Anterior cingulate cortex (tissue), 58 donors: Measurements from ENCODE around the gene SCN8A.
A peak's percentile ranks its signal among the peaks of the same experiment; 100 is the strongest.
"Not testable (repeated sequence)": the region's sequence is repeated elsewhere in the genome, so short reads cannot be mapped to it uniquely, and the experiment has no call there.

Experiments used
- DNase-seq, 58 donors: peaks; one replicate each; lab custom pipeline; 2025; lab: John Stamatoyannopoulos, UW

Gene SCN8A

DNA sequence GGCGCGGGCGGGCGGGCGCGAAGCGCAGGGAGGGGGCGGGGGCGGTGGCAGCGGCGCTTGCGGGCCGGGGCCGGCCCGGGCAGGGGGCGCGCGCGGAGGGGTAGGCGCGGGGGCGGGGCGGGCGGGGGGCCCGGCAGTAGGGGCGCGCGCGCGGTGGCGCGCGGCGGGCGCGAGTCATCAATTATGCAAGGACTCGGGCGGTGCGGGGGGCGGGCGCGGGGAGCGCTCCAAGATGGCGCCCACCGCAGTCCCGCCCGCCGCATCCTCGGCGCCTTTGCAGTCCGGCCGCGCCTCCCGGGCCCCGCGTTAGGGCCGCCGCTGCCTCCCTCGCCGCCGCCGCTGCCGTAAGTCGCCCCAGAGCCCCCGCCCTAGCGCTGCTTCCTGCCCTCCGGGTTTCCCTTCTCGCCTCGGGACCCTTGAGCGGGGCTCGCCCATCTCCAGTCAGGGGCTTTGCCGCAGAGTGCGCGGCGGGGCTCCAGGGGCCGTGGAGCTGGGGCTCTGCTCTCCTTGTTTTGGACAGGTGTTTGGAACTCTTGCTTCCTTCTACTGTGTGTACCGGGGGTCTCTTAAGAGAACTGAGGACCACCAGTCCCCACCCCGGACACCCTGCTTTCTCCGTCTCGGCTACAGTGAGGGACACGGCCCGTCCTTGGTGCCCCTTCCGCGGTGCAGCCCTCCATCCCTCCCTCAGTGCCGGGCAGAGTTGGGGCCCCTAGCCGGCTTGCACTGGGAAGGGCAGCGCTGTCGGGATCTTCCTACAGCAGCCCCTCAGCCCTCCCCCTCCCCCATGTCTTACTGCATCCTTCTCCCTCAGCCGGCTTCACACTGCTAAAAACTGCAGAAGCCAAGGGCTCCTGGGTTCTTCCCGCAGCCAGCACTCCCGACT is at the start of gene SCN8A:
TSS of gene SCN8A (plus strand) at position 218 of the 886 bp plus-strand sequence. CDS start 71,585 bp downstream, outside the sequence.
- DNase-seq: peak in 45 of 58 donors; percentile 16 to 74 (median 53)

DNA sequence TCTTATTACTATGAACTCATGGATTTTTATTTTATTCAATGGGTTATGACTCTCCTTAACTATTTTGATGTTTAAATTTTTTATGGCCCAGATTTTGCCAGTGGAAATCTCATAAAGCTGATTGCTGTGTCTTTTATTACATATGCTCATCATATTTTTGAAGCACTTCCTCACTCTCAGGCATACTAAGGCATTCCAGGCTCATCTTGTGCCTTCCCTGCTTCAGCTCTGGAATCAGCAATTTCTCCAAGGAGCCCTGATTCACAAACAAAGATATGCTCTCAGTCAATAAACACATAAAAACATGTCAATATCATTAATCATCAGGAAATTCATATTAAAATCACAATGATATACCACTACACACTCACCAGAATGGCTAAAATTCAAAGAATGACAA is 44.9 kb upstream of the SCN8A start:
- no peak for DNase-seq

DNA sequence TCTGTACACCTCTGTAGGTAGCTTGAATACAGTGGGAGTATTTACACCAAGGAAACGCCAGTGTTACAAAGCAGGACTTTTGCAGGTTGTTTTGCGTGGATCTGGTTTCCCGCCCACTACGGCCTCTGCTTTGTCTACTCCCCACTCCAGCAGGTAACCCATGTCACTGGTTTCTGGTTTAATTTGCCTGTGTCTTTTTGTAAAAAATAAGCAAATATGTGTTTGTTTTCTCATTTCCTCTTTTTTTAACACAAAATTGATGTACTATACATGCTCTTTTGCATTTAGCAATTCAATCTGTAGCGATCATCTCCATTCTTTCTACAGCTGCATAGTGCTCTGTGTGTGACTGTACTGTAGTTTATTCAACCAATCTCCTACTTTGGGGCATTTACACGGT is 43.4 kb upstream of the SCN8A start:
- DNase-seq: no peak

DNA sequence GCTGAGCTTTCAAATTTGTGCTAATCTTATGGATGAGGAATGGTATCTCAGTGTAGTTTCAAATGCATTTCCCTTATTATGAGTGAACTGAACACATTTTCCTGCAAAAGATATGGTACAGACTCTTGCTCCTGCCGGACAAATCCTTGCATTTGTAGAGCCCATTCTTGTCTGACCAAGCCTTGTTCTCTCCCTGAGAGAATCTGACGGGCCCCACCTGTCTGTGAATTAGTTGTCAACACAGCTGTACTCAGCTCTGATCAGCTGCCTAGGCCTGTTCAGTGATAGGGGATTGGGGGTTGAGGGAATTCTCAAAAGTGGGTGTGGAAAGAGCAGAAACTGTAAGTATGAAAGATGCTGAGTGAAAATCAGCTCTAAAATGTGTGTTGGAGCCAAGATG is 42.8 kb upstream of the SCN8A start:
- no peak for DNase-seq

DNA sequence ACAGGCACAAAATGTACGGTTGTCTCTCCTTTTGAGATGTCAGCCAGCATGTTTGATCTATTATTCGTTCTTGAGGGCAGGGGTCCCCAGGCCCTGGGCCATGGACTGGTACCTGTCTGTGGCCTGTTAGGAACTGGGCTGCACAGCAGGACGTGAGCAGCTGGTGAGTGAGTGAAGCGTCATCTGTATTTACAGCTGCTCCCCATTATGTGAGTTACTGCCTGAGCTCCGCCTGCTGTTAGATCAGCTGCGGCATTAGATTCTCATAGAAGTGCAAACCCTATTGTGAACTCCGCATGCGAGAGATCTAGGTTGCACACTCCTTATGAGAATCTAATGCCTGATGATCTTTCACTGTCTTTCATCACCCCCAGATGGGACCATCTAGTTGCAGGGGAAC is 41.4 kb upstream of the SCN8A start:
- DNase-seq: no peak

DNA sequence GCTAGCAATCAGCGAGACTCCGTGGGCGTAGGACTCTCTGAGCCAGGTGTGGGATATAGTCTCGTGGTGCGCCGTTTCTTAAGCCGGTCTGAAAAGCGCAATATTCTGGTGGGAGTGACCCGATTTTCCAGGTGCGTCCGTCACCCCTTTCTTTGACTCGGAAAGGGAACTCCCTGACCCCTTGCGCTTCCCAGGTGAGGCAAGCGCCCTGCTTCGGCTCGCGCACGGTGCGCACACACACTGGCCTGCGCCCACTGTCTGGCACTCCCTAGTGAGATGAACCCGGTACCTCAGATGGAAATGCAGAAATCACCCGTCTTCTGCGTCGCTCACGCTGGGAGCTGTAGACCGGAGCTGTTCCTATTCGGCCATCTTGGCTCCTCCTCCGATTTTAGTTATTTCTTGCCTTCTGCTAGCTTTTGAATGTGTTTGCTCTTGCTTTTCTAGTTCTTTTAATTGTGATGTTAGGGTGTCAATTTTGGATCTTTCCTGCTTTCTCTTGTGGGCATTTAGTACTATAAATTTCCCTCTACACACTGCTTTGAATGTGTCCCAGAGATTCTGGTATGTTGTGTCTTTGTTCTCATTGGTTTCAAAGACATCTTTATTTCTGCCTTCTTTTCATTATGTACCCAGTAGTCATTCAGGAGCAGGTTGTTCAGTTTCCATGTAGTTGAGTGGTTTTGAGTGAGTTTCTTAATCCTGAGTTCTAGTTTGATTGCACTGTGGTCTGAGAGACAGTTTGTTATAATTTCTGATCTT is 22.6 kb upstream of the SCN8A start:
- not testable (repeated sequence) for DNase-seq

DNA sequence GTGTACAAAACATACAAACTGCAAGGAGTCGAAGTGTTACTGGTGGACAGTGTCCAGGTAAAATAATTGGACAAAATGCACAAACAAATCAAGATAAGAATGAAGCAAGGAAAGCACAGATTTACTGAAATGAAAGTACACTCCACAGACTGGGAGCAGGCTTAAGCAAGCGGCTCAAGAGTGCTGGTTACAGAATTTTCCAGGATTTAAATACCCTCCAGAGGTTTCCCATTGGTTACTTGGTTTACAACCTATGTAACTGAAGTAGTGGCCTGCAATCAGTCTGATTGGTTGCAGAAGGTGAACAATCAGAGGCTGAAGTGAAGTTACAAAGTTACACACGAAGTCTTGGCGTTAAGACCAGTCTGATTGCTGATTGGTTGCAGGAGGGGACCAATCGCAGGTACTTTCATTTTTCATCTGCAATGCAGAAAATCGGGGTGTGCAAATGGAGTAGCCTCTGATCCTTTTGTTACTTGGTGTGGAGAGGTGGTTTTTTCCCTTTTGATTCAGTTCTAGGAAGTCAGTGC is 11.6 kb upstream of the SCN8A start:
- no peak for DNase-seq

DNA sequence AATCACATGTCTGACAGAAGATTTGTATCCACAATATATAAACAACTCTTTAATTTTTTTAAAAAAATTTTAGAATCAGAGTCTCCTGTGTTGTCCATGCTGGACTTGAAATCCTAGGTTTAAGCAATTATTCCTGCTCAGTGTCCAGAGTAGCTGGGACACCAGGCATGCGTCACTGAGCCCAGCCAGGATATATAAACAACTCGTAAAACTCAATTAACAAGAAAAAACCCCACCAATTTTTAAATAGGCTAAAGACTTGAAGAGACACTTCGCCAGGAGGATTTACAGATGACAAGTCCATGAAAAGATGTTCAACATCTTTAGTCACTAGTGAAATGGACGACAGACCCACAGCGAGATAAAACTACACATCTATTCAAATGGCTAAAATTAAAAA is 2.0 kb upstream of the SCN8A start:
- DNase-seq: no peak

DNA sequence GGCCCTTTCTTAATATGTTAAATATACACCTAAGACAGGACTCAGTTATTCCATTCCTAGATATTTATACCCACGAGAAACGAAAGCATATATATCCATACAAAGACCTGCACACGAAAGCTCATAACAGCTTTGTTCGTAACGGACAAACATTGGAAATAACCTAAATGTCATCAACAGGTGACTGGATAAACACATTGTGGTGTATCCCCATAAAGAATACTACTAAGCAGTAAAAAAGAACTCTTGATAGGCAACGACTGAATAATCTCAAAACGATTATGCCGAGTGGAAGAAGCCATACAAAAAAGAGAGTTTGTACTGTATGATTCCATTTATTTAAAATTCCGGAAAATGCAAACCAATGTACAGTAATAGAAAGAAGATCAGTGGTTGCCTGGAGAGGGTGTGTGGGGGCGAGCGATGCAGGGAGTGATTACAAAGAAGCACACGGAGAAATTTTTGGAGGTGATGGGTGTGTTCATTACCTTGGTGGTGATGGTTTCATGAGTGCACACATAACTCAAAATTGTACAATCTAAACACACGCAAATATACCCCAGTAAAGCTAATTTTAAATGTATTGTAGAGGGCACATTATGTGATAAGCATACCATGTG is 1.4 kb upstream of the SCN8A start:
- DNase-seq: no peak

DNA sequence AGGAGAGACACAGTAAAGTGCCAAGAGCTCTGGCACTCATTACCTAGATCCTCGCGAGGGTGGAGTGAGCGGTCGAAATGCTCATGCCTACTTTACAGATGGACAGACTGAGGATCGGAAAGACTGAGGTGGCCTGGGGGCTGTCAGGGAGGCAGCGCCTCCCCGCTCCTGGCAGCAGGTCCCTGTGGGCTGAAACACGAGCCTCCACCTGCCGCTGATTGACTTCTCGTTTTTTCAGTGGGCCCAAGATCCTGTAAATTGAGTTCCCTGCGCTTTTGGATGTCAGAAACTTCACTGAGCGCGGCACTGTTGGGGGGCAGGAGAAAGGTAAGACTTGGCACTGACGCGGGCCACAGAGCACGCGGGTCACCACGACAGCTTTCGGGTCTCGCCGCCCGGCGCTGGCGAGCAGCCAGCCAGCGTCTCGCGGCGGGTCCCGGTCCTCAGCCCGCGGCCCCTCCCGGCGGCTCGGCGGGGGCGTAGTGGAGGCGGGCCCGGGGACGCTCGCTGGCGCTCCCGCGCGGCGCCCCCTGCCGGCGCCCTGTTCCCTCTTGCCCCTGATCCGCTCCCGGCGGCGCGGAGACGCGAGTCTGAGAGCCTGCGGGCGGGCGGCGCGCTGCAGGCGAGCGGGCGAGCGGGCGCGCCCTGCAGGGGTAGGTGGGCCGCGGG is 552 bp upstream of the SCN8A start:
- DNase-seq: peak in 51 of 58 donors; percentile 16 to 78 (median 51)

DNA sequence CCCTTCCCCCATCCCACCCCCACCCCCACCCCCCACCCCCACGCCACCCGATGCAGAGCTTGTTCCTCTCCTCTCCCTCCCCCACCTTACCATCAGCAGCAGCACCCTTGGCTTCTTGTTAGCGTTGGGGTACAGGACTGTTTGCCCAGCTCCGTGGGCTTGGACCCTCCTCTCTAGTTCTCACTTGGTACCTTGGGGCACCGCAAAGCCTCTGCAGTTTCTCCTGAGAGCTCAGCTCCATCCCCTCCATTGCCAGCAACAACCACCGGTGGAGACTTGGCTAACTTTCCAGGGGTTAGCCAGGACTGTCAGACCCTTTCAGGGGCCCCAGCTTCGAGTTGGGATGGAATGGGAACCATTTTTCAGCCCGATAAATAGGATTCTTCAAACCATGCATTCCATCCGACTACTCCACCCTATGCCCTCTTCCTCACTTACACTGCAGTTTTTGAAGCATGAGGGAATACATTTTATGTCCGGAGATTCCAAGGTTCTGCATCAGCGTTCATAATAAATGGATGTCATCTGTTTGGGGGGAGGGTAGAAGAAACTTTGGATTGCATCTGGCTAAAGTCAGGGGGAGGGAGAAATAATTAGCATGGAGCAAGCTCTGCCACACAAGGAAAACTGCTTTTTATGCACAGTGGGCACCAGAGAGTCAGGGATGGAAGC is 1.1 kb downstream of the SCN8A start:
- peak in 3 of 58 donors; percentile 30 to 46 (median 32) for DNase-seq

DNA sequence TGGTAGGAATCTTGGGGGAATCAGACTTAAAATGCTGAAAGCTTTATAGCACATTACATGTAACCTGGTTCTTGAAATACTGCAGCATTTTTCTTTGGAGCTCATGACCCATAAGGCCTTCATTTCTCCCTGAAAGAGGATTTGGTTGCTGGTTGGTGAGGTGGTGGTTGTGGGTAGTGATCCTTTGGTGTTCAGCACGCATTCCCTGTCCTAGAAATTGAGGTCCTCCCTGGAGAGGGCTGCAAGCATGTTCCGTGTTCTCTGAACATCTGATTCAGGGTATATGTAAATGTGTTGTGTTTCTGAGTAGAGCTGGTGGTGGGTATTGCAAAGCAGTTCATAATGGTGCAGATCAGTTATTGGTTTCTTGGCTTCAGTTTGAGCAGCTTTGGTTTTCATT is 2.0 kb downstream of the SCN8A start:
- DNase-seq: peak in 2 of 58 donors; percentile 5

DNA sequence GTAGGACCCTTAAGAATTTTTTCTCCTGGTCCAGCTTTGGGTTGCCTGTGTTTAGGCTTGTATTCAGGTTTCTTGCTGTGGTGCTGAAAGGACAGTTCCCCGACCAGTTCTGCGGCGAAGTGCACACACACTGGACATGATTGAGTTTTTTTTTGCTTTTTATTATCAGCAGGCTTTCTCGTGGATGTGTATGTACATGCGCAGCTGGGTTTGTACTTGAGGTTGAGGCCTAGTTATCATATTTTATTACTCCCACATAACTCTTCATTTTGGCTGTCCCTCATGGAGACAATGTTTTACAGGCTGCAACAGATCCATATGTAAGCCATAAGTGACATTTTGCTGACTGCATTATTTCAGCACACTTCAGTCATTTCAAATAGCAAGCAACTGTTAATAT is 2.5 kb downstream of the SCN8A start:
- DNase-seq: peak in 6 of 58 donors; percentile 1 to 21 (median 7)

DNA sequence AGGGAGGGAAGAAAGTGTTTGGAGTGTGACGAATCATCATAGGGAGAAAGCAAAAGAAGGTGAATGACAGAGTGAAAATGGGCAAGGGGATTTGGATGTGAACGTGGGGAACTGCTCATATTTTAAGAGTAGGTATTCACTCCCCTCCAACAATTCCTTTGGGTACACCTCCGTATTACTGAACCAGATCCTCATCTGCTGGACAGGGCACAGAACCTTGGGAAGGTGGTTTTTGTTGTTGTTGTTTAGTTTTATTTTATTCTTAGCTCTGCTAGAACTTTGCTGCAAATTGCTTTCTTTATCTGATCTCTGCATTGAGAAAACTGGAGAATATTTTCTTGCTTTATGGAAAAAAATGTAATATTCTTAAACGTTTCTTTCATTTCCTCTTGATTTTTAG is 7.1 kb downstream of the SCN8A start:
- no peak for DNase-seq

DNA sequence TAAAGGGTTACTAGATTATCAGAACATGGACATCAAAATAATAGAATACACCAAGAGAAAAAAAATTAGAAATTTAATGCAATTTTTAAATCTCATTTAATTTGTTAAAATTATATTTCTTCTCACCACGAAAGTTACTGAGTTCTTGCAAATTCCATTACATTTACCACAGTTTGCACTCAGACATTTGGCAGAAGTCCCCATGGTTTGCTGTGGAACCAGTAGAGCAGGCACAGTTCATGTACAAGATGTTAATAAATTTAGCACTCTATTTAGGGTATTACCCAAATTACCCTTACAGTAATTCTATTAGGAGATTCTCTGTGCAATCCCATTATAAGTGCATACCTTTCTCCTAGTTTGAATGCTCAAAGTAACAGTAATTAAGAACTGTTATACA is 9.7 kb downstream of the SCN8A start:
- no peak for DNase-seq

DNA sequence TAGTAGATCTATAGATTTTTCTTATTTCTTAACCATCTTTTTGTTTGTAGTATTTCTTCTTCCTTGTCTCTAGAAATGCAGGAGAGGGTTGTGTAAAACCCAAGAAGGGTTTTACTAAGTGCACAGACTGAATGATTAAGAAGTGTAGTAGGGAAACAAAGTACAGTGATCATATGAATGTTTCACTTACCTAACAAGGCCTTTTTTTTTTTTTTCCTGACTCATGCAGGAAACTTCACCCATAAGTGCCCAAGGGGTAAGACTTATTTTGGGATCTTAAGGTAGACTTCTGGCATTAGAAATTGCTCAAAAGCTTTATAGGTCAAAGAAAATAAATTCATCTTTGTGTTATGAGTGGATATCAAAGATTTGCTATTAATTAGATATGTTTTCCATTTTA is 10.2 kb downstream of the SCN8A start:
- no peak for DNase-seq

DNA sequence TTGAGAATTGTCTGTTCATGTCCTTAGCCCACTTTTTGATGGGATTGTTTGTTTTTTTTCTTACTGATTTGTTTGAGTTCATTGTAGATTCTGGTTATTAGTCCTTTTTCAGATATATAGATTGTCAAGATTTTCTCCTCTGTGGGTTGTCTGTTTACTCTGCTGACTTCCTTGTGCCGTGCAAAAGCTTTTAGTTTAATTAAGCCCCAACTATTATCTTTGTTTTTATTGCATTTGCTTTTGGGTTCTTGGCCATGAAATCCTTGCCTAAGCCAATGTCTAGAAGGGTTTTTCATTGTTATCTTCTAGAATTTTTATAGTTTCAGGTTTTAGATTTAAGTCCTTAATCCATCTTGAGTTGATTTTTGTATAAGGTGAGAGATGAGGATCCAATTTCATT is 14.9 kb downstream of the SCN8A start:
- not testable (repeated sequence) for DNase-seq

DNA sequence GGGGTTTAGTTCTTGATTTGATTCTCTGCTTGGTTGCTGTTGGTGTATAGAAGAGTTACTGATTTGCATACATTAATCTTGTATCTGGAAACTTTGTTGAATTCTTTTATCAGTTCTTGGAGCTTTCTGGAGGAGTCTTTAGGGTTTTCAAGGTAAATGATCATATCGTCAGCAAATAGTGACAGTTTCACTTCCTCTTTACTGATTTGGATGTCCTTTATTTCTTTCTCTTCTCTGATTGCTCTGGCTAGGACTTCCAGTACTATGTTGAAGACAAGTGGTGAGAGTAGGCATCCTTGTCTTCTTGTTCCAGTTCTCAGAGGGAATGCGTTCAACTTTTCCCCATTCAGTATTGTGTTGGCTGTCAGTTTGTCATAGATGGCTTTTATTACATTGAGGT is 16.2 kb downstream of the SCN8A start:
- DNase-seq: not testable (repeated sequence)

DNA sequence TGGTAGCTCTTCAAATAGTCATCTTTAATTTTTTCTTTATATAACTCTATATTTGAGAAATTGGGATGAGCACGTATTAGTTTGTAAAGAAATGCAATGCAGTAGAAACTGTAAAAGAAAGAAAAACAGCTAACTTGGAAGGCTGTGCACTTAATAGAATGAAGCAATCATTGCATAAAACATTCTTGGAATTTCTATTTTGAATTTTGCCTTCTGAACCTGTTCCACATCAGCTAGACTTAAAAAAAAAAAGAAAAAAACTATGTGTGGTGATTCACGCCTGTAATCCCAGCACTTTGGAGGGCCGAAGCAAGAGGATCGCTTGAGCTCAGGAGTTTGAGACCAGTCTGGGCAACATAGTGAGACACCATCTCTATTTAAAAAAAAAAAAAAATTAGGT is 29.4 kb downstream of the SCN8A start:
- DNase-seq: no peak
